Measurements from ENCODE around the gene SCN1A.

DNA sequence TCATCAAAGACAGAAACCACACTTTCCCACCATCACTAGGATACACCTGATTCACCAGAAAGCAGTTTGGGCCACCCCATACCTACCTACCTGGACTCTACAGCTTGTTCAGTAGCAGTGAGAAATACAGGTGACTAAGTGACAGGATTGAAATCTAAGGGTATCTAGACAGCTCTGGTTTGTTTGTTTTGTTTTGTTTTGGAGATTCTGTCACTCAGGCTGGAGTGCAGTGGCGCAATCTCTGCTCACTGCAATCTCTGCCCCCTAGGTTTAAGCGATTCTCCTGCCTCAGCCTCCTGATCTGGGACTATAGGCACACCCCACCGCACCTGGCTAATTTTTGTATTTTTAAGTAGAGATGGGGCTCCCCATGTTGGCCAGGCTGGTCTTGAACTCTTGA, 177.4 kb downstream of the SCN1A start:
- TF ChIP-seq, protein P1, sequence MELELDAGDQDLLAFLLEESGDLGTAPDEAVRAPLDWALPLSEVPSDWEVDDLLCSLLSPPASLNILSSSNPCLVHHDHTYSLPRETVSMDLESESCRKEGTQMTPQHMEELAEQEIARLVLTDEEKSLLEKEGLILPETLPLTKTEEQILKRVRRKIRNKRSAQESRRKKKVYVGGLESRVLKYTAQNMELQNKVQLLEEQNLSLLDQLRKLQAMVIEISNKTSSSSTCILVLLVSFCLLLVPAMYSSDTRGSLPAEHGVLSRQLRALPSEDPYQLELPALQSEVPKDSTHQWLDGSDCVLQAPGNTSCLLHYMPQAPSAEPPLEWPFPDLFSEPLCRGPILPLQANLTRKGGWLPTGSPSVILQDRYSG (CRISPR knock-in tag; IDR thresholded peaks at IDR 0.05), result no peak
- TF ChIP-seq, protein P2, sequence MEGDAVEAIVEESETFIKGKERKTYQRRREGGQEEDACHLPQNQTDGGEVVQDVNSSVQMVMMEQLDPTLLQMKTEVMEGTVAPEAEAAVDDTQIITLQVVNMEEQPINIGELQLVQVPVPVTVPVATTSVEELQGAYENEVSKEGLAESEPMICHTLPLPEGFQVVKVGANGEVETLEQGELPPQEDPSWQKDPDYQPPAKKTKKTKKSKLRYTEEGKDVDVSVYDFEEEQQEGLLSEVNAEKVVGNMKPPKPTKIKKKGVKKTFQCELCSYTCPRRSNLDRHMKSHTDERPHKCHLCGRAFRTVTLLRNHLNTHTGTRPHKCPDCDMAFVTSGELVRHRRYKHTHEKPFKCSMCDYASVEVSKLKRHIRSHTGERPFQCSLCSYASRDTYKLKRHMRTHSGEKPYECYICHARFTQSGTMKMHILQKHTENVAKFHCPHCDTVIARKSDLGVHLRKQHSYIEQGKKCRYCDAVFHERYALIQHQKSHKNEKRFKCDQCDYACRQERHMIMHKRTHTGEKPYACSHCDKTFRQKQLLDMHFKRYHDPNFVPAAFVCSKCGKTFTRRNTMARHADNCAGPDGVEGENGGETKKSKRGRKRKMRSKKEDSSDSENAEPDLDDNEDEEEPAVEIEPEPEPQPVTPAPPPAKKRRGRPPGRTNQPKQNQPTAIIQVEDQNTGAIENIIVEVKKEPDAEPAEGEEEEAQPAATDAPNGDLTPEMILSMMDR (CRISPR knock-in tag; IDR thresholded peaks at IDR 0.05), result no peak
